Measurements from ENCODE around the gene CLEC3B.

The CLEC3B gene

DNA sequence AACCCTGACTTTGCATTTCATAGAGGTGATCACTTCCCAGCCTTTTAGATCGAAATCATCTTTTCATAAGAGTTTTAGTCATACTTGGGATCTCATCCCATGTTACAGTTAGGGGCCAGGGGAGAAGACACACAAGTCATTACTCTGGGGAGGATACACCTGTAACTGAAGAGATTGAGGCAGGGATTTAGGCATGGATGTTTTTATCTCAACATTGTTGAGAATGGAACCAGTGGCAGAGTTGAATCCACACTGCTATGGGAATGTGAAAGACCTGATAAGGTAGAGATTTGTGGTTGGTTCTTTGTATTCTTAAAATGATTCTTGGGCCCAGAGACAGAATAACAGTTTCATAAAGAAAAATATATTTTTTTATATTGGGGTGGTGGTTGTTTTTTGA is 16.2 kb upstream of the CLEC3B start:
- in situ Hi-C loops (cut with HindIII; ENCODE audit: low sequenced_read_pairs): no loop called here
- TF ChIP-seq, protein P1, sequence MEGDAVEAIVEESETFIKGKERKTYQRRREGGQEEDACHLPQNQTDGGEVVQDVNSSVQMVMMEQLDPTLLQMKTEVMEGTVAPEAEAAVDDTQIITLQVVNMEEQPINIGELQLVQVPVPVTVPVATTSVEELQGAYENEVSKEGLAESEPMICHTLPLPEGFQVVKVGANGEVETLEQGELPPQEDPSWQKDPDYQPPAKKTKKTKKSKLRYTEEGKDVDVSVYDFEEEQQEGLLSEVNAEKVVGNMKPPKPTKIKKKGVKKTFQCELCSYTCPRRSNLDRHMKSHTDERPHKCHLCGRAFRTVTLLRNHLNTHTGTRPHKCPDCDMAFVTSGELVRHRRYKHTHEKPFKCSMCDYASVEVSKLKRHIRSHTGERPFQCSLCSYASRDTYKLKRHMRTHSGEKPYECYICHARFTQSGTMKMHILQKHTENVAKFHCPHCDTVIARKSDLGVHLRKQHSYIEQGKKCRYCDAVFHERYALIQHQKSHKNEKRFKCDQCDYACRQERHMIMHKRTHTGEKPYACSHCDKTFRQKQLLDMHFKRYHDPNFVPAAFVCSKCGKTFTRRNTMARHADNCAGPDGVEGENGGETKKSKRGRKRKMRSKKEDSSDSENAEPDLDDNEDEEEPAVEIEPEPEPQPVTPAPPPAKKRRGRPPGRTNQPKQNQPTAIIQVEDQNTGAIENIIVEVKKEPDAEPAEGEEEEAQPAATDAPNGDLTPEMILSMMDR (IDR thresholded peaks at IDR 0.05; ENCODE audit: low read depth, low read length): no peak
- no peak overlapping the region for H3K4me3 ChIP-seq (ENCODE audit: low read depth, low read length)
- DNase-seq (ENCODE audit: low read depth, low spot score): no peak

DNA sequence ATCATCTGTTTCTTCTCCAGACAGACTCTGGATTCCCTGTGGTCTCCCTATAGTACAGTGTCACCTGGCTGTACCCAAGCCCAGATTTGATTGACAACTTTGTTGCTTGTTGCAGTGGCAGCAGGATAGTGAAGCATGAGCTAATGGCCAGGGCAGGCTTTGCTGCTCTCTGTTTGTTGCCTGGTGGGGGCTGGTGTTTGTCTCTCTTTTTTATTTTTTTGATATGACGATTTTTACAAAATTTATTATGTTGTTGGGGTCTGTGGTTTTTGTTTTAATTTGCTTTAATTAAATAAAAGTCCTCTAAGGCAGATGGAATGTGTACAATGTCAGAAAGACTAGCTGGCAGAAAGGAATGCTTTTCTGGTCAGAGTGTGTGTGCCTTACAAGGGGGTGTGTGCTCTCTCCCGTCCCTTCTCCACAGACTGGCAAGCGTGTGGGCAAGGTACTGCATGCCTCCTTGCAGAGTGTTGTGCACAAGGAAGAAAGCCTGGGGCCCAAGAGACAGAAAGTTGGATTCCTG is 15.2 kb upstream of the CLEC3B start:
- no peak overlapping the region for H3K4me3 ChIP-seq (ENCODE audit: low read depth, low read length)
- peak; percentile 47 for DNase-seq (ENCODE audit: low read depth, low spot score)
- TF ChIP-seq, protein P1 (IDR thresholded peaks at IDR 0.05; ENCODE audit: low read depth, low read length): no peak
- in situ Hi-C loops (cut with HindIII; ENCODE audit: low sequenced_read_pairs): no loop called here

DNA sequence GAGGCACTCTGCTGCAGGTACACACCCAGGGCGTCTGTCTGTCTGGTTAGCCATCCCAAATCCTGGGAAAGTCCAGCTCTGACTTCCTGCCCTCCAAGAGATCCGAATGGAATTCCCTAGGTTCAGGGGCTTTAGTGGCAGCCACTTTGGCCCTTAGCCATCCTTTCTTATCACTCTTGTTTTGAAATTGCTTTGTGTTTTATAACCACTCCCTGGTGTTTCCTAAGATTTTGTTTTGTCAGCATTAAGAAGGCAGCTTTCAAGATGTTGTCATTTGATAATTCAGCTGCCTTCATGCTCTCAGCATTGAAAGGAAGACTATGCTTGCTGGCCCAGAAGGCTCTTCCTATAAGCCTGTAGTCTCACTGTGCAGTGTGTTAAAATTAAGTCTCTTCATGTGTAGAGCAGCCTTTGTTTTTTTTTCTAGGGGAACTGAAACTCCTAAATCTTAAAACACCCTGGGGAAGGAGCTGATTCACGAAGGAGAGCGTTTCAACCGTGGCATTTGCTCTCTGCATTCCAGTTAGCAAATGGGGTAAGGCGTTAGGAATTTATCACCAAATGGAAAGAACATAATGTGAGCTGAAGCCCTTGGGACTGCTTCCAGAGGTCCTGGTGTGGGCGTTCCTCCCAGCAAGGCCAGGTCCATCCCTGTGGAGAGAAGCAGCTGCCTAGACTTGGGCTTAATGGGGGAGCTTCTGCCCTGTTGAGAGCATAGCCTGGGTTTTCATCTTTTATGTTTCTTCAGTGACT is 14.2 kb upstream of the CLEC3B start:
- in situ Hi-C loops (cut with HindIII; ENCODE audit: low sequenced_read_pairs): no loop called here

DNA sequence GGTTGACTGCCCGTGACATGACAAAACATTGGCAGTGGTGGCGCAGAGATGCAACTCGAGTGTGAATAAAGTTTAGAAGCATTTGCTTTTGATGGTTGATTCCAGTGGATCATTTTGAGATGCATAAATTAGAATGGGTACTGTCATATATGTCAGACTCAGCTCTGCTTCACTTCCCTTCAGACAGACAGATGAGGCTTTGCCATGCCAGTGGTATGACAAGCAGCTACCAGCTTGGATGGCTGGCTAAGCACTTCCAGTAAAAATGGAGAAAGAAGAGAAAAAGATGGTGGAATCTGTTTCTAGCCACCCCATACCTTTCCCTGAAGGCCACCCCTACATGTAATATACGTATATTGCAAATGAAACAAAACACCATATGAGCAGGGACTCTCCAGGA is 13.5 kb upstream of the CLEC3B start:
- TF ChIP-seq, protein P1 (IDR thresholded peaks at IDR 0.05; ENCODE audit: low read depth, low read length): no peak
- H3K4me3 ChIP-seq (ENCODE audit: low read depth, low read length): no peak overlapping the region
- in situ Hi-C loops (cut with HindIII; ENCODE audit: low sequenced_read_pairs): no loop called here
- DNase-seq (ENCODE audit: low read depth, low spot score): no peak

More for the DNA sequence above, 14.2 kb upstream of the CLEC3B start:
- H3K4me3 ChIP-seq (ENCODE audit: low read depth, low read length): no peak overlapping the region
- TF ChIP-seq, protein P1 (IDR thresholded peaks at IDR 0.05; ENCODE audit: low read depth, low read length): no peak
- DNase-seq (ENCODE audit: low read depth, low spot score): peak; percentile 94

DNA sequence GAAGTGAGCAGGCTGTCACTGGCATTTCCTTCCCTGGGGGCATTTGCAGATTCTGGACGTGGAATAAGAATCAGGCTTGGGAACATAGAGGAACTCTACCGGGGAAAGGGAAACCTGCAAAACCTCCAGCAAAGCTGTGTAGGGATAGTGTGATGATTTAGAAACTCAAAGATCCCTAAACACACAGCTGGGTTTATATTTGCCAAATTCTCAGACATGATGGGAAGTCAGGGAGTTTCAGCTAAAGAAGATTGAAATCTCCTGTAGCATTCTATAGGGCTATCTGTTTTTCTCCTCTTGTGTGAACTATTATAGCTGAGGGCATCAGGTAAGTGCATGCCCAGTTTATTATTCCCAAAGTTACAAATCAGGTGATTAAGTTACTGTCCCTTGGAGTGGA is 9.2 kb upstream of the CLEC3B start:
- in situ Hi-C loops (cut with HindIII; ENCODE audit: low sequenced_read_pairs): no loop called here
- TF ChIP-seq, protein P1 (IDR thresholded peaks at IDR 0.05; ENCODE audit: low read depth, low read length): no peak
- H3K4me3 ChIP-seq (ENCODE audit: low read depth, low read length): no peak overlapping the region
- no peak for DNase-seq (ENCODE audit: low read depth, low spot score)

DNA sequence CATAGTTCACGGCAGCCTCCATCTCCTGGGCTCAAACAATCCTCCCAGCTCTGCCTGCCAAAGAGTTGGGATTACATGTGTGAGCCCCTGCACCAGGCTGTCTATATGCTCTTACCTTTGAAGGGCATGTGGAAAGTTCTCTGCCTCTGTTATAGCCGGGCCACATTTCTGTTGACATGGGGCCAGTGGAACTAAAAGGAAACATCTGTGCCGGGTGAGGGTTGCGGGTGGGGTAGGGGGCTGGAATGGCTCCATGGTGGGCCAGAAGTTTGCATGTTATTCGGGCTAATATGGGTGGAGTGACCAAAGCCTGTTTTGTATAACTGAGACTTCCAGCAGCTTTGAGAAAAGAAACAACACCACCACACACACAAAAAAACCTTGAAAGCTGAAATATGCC is 8.3 kb upstream of the CLEC3B start:
- in situ Hi-C loops (cut with HindIII; ENCODE audit: low sequenced_read_pairs): no loop called here
- no peak for DNase-seq (ENCODE audit: low read depth, low spot score)
- no peak overlapping the region for H3K4me3 ChIP-seq (ENCODE audit: low read depth, low read length)
- TF ChIP-seq, protein P1 (IDR thresholded peaks at IDR 0.05; ENCODE audit: low read depth, low read length): no peak

Measured in astrocyte of the spinal cord (primary cell).